ENCODE results near the gene GNS. TPM values are rescaled to one million over a fixed set of nuclear protein-coding genes. Genes with fewer than 3 reads are reported as not detected.

Gene GNS
- total RNA-seq, 1 experiment from 2014 or later = 85.1 TPM

GRCh38 chr12:64685605-64686004 lies 73.6 kb downstream of the GNS start:
- Mint-ChIP-seq H3K9me3 (ENCODE audit: low read depth, unreplicated experiment) (no peaks in the 10 kb centered on the region), H3K4me1 (ENCODE audit: low read depth, unreplicated experiment) (peaks cover 39% of the 10 kb centered on the region), H3K27ac (ENCODE audit: unreplicated experiment) (peak overlapping the region; percentile 17), H3K4me3 (ENCODE audit: low read depth, unreplicated experiment) (no peak overlapping the region), H3K36me3 (ENCODE audit: insufficient read depth, unreplicated experiment) (peaks cover 74% of the 10 kb centered on the region), H3K27me3 (ENCODE audit: unreplicated experiment) (no peaks in the 10 kb centered on the region)
- DNase-seq = no peak
- no TSS peak for BruUV-seq (replicated peaks)
- CTCF ChIA-PET = no interaction called here
- TF ChIP-seq, protein P1, sequence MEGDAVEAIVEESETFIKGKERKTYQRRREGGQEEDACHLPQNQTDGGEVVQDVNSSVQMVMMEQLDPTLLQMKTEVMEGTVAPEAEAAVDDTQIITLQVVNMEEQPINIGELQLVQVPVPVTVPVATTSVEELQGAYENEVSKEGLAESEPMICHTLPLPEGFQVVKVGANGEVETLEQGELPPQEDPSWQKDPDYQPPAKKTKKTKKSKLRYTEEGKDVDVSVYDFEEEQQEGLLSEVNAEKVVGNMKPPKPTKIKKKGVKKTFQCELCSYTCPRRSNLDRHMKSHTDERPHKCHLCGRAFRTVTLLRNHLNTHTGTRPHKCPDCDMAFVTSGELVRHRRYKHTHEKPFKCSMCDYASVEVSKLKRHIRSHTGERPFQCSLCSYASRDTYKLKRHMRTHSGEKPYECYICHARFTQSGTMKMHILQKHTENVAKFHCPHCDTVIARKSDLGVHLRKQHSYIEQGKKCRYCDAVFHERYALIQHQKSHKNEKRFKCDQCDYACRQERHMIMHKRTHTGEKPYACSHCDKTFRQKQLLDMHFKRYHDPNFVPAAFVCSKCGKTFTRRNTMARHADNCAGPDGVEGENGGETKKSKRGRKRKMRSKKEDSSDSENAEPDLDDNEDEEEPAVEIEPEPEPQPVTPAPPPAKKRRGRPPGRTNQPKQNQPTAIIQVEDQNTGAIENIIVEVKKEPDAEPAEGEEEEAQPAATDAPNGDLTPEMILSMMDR (IDR thresholded peaks at IDR 0.05; ENCODE audit: unreplicated experiment) = no peak
- intact Hi-C loops (cut with micrococcal nuclease; ENCODE audit: unreplicated experiment) = no loop called here

- no peak for DNase-seq
- CTCF ChIA-PET = no interaction called here
- TF ChIP-seq, protein P1 (IDR thresholded peaks at IDR 0.05; ENCODE audit: unreplicated experiment) = no peak
- intact Hi-C loops (cut with micrococcal nuclease; ENCODE audit: unreplicated experiment) = no loop called here
- H3K4me1 Mint-ChIP-seq (ENCODE audit: low read depth, unreplicated experiment) = peaks cover 44% of the 10 kb centered on the region
- H3K4me3 Mint-ChIP-seq (ENCODE audit: low read depth, unreplicated experiment) = no peak overlapping the region
- no peaks in the 10 kb centered on the region for H3K27me3 Mint-ChIP-seq (ENCODE audit: unreplicated experiment)
- no TSS peak for BruUV-seq (replicated peaks)
- peaks cover 68% of the 10 kb centered on the region for H3K36me3 Mint-ChIP-seq (ENCODE audit: insufficient read depth, unreplicated experiment)
- H3K9me3 Mint-ChIP-seq (ENCODE audit: low read depth, unreplicated experiment) = no peaks in the 10 kb centered on the region
- peak overlapping the region; percentile 17 for H3K27ac Mint-ChIP-seq (ENCODE audit: unreplicated experiment)
These were observed 74.2 kb downstream of the GNS start for GRCh38 chr12:64685050-64685449.

GRCh38 chr12:64683816-64684543 lies 75.2 kb downstream of the GNS start:
- Mint-ChIP-seq H3K36me3 (ENCODE audit: insufficient read depth, unreplicated experiment) (peaks cover 57% of the 10 kb centered on the region), H3K27ac (ENCODE audit: unreplicated experiment) (peak overlapping the region; percentile 2), H3K9me3 (ENCODE audit: low read depth, unreplicated experiment) (no peaks in the 10 kb centered on the region), H3K4me1 (ENCODE audit: low read depth, unreplicated experiment) (peaks cover 52% of the 10 kb centered on the region), H3K4me3 (ENCODE audit: low read depth, unreplicated experiment) (no peak overlapping the region), H3K27me3 (ENCODE audit: unreplicated experiment) (no peaks in the 10 kb centered on the region)
- BruUV-seq (replicated peaks) = no TSS peak
- intact Hi-C loops (cut with micrococcal nuclease; ENCODE audit: unreplicated experiment) = no loop called here
- CTCF ChIA-PET = interaction anchor here (0.6 kb wide), 1 partner anchor 128 kb away, joined by 3 read pairs; no protein-coding TSS in a partner anchor
- TF ChIP-seq, protein P1 (IDR thresholded peaks at IDR 0.05; ENCODE audit: unreplicated experiment) = no peak
- DNase-seq = no peak

DNA sequence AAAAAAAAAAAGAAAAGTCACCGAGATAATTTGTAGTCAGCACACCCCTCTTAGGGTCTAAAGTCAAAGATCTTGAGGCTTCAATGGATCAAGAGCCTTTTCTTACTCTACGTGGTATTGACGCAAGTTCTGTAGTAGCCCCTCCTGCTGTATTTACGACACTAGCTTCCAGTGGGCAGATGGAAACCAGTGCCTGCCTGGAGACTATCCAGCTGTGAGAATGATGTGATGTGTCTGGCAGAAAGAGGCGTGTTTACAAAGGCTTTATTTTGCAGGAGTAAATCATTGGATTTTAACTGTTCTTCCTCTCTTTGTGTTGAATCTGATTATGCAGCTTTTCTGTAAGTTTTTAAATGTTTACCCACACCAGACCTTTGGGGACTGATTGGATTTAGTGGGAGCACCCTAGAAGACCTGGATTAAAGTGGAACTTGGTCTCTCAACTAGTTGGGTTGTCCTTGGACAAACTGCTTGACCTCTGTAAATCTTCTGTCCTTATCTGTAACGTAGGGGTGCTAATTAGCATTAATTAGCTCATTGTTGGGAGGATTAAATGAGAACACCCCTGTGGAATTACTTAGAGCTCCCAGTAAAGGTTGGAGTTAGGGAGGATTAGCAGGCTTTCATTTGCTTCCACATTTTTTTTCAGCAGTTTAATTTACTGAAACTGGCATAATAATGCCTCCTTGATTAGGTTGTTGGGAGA lies 76.5 kb downstream of the GNS start:
- intact Hi-C loops (cut with micrococcal nuclease; ENCODE audit: unreplicated experiment) = no loop called here
- CTCF ChIA-PET = interaction anchor here (0.6 to 0.7 kb wide), 2 partner anchors 68 to 121 kb away, joined by 3 to 4 read pairs; no protein-coding TSS in a partner anchor
- Mint-ChIP-seq H3K4me3 (ENCODE audit: low read depth, unreplicated experiment) (no peak overlapping the region), H3K27me3 (ENCODE audit: unreplicated experiment) (no peaks in the 10 kb centered on the region), H3K9me3 (ENCODE audit: low read depth, unreplicated experiment) (no peaks in the 10 kb centered on the region), H3K4me1 (ENCODE audit: low read depth, unreplicated experiment) (peaks cover 53% of the 10 kb centered on the region), H3K27ac (ENCODE audit: unreplicated experiment) (peak overlapping the region; percentile 2), H3K36me3 (ENCODE audit: insufficient read depth, unreplicated experiment) (peaks cover 50% of the 10 kb centered on the region)
- TF ChIP-seq, protein P1 (IDR thresholded peaks at IDR 0.05; ENCODE audit: unreplicated experiment) = no peak
- no peak for DNase-seq
- no TSS peak for BruUV-seq (replicated peaks)

Data from Calu3 (cell line).